ACHN (cell line): ENCODE results near the gene PGM5.
A peak's percentile ranks its signal among the peaks of the same experiment; 100 is the strongest.

ENCODE experiments used
- DNase-seq: peaks from one replicate; pipeline ENCODE4 v3.0.0-alpha.2; 2015
- in situ Hi-C: cut with HindIII; loops from 2 replicates; pipeline ENCODE4 v1.10.0; 2017; ENCODE audit warnings: low sequenced_read_pairs, low pct_ligation_motif_present, low pct_unique_long_range_greater_than_20kb

The PGM5 gene

DNA sequence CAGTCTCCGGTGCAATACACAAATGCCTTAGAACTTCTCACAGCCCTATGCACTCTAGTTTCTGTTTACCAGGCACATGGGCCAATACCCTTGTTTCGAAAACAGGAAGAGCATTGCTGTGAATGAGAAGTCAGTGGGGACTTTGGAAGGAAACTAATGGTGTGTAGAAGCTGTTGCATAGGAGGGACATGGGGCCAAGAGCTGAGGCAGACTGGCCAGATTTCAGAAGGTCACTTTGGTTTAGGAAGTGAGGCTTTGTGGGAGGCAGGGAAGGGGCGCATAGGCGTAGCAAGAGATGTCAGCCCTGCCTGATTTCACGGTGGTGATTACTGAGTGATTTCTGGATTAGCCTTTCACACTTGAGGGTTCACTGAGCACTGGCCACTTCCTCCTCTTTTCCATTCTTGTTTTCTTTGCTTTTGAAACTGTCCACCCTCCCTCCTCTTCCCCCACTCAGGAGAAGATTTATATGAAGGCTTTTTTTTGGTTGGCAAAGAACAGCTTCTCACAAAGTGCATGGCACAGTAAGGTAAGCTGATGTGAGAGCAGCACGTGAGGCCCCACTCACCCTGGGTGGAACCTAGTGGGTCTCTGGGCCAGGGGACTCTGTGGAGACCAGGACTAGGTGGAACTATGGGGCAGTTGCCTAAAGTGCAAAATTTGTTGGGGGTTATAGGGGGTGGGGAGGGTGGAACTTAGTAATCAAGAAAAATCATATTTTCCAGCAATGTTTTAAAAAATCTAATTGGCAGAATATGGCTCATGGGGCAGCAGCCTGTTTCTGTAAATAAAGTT lies 190.4 kb downstream of the PGM5 start:
- in situ Hi-C loops: no loop called here
- DNase-seq: no peak

DNA sequence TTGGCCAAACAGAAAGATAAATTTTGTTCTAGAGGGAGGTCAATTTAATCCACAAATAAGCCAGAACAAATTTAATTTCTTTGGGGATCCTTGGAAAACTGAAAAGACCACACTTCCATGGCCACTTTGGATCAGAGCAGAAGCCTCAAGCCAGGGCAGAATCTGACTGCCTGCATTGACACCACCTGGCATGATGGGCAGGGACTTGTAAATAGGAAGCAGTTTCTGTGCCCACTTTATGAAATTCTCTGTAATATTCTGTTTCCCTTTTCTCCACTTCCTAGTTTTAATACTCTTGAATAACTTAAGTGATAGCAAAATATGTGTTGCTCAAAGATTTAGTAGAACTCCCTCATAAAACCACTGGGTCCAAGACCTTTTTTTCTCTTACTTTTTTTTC lies 191.0 kb downstream of the PGM5 start:
- no peak for DNase-seq
- in situ Hi-C loops: no loop called here

DNA sequence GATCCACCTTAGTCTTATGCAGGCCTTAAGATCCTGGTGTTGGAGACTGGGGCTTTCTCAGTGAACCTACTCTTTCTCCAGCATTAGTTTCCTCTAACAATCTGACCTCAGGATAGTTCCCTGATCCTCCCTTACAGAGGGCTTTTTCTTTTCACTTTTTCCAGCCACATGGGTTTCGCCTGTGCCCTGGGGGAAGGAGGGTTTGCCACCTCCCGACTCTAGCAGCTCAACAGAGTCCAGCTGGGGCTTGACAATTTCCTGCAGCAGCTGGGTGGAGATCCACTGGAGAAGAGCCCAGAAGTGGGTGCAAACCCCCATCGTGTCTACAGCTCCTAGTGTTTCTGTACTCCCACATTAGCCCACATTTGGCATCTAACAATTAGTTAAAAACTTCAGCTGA lies 191.8 kb downstream of the PGM5 start:
- in situ Hi-C loops: no loop called here
- DNase-seq: no peak

DNA sequence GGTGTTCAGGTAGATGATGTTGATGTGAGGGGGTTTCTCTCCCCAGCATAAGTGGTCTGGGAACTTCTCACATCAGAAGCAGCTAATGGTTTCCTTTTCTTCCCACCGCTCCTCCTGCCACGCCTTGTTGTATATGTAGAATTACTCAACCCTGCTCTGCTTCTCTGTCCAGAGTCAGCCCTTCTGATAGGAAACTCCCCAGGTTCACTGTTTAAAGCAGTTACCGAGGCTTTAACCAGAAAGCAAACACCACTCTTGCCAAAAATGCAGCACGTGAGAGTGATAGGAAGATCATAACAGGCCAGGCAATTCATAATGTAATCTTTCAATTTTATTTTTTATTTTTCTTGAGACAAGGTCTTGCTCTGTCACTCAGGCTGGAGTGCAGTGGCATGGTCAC lies 194.8 kb downstream of the PGM5 start:
- no peak for DNase-seq
- in situ Hi-C loops: no loop called here

DNA sequence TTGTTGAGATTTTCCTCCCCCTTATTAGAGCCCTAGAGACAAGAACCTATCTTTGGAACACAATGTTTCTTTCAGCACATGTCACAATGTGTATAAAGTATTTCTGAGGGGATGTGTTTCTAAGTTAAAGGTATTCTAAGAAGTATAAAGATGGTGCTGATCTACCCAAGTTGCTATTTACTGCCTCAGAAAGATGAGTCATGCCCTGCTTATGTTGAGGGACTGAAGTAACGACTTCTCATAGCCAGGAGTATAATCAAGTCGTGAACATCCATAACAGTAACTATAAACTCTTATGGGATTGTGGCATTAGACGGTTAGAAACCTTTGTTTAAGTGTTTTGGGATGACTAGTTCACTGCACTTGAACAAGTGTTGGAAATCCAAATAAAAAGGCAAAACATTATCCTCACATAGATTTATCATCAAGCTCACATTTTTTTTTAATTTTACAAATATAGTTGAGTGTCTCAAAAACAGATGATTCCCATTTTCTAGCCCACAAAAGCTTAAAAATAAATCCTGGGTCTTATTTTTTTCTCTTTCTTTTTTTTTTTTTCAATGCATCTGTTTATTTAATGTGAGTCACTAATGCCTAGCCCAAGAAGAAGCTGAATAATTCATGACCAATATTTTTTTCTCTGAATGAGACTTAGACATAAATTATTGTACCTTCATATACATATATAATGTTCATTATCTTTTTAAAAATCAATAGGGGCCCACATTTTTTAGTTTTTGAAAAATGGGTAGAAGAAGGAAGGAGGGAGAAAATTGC lies 196.5 kb downstream of the PGM5 start:
- no peak for DNase-seq
- in situ Hi-C loops: no loop called here

DNA sequence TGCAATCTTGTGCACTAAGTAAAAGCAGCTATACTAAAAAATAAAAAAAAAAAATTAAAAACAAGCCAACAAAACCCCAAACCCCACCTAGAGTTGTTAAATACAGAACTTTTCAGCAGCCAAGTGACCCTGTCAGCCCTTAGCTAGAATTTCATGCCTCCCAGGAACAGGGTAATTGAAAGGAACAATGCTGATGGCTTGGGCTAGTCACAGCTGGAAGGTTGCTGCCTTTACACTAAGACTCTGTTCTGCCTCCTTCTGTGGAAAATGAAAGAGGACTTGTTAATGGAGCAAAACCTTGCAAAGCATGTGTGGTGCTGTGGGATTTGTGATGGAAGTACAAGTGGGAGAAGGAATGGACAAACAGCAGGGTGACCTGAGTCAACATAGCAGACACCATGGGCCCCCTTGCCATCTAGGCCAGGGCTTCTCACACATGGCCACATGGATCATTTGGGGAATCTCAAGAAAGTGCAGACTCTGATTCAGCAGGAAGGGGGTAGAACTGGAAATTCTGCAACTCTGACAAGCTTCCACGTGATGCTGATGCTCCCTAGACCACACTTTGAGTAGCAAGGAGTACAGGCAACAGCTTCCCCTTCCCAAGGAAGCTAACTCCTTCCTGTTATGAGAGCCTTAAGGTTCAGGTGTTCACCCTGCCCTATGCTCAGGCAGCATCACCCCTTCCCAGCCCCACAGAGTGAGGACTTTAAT lies 199.2 kb downstream of the PGM5 start:
- in situ Hi-C loops: no loop called here
- DNase-seq: no peak

DNA sequence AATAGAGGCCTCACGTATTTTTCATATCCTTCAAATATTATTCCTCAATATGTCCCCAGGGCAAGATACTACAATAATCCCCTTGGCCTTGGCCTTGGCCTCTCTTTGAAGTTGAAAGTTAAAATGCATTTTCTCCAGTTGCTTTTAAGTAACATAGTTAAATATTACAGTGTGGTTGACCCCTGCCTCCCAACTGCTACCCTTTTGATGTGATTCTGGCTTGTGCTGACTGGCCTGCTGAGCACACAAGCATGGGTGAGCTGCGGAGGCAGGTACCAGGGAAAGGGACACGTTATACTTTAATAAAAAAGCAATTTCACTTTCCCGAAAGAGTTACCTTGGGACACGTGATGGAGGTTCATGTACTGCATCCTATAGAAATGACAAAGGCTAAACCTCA lies 202.1 kb downstream of the PGM5 start:
- in situ Hi-C loops: no loop called here
- DNase-seq: no peak

DNA sequence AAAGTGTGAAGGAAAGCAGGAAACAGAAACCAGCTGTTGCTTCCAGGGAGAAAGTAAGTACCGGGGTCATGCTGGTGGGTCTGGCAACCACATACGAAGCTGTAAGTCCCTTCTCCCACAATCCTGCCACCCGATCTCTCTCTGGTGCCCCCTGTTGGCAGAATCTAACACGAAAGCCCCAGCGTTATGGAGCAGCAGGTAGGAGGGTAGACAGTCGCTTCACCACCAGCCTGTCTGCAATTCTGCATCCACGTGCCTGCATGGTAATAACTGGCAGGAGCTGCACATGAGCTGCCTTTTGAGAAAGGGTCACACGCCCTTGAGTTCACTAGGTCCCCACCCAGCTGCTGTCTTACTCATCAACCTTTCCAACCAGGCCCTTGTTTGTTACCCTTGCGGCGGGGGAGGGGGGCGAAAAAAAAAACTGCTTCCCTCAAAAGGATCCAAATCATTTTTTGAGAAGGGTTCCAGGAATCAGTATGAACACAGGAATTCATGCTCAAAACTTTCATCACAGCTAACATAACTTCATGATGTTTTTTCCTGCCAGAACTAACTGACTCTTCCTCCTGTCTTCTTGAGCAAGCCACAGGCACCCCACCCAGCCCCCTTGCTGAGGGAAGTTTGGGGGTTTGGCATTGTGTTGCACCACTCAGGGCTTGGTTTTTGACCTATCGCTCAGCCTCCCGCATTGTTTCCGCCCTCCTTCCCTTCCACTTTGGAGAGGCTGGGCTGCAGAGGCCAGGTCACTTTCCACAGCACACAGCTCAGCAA lies 203.8 kb downstream of the PGM5 start:
- in situ Hi-C loops: no loop called here
- DNase-seq: peak; percentile 38

DNA sequence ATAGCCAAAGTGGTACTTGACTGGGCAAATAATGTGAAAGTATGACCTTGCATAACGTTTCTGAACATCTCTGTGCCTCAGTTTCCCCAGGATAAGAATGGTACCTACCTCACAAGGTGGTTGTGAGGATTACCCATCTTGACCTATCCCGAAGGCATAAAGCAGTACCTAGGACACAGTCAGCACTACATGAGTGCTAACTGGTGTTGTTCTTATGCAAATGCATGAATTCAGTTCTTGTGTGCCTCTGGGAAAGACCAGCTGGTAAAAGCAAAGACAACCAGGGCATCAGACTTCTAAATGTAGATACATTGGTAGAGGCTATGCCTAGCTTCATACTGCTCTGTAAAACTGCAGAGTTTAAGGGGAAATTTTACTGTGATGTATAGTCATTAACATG lies 206.1 kb downstream of the PGM5 start:
- in situ Hi-C loops: no loop called here
- no peak for DNase-seq

DNA sequence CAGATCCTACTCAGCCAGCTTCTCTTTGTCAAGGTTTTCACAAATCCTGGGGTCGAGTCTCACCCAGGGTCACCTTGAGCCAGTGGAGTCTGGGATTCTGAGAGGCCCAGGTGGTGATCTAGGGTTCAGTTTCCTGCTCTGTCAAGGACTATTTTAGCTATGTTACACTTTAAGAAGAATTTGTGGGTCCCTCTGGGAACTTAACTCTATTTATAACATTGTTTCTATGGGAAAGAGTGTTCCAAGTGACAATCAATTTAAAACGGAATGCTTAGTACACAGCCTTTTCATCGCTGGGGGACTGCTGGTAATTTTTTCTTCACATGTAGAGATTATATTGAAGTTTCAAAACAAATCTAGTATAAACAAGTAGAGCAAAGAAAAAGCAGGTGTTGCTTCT lies 211.2 kb downstream of the PGM5 start:
- in situ Hi-C loops: no loop called here
- no peak for DNase-seq

DNA sequence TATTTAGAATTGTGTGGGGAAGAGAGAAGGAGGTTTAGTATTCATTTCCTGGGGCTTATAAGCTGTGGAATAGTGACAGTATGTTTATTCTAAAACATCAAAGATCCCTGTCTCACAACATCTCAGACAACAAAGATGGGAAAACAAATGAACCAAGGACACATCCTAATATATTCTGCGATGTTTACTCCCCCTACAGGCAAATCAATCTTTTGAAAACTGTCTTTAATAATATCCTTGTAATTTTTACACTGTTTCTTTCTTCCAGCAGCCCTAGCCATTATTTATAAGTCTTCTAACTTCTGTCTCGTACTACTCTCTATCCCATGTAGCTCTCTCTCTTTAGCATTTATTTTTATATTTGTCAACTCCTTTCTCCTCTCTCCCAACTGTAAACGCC lies 217.7 kb downstream of the PGM5 start:
- in situ Hi-C loops: no loop called here
- no peak for DNase-seq

DNA sequence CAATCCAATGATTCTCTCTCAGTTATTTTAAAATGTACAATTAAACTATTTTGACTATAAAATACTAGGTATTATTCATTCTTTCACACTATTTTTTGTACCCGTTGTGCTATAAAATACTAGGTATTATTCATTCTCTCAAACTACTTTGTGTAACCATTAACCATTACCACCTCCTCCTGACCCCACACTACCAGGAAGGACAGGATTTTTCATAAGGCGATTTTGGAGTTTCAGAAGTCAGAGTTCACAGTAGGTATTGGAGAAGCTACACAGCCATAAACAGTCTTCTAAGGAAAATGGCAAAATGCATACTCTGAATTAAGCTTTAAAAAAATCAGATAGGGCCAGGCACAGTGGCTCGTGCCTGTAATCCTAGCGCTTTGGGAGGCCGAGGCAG lies 219.4 kb downstream of the PGM5 start:
- no peak for DNase-seq
- in situ Hi-C loops: no loop called here

DNA sequence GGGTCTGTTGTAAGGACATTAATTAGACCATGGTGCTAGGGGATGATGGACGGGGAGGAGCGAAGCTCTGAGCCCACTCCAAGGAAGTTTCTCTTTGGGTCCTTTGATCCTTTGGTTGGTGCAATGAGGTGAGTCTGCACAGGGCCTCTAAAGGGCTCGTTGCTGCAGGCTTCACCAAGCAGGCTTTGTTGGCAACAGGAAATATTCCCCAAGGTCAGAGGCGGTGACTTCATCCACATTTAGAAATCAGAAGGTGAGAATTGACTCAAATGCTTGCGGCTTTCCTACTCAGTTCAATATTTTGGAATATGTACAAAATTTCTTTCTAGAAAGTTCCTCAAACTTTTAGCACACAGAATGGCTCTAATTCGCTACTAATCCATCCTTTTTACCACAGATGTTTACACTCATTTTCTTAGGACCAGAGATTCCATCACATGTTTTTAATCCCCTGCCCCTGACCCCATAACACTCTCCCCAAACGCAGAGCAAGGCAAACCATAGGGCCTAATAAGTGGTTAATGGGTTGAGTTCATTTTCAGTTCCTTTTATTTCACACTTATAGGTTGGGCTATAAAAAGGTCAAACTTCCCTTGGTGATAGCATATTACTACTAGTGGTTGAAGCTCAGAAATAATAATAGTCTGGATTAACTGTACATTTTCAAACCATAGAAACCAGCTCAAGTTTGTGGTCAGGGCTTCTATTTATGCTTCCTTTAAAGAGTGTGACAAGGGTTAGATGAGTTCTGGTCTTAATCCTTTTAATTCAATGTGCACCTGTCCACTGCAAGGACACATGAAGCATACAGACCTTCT lies 221.6 kb downstream of the PGM5 start:
- in situ Hi-C loops: no loop called here

More for the DNA sequence above, 221.6 kb downstream of the PGM5 start:
- DNase-seq: no peak
